Colonic mucosa (tissue), 4 donors: Measurements from ENCODE around the gene GAS7. TPM values are rescaled to one million over a fixed set of nuclear protein-coding genes. Genes with fewer than 3 reads are reported as not detected.

ENCODE experiments used
- DNase-seq: peaks from one replicate; pipeline ENCODE4 v3.0.0-alpha.2; 2020
- H3K27ac ChIP-seq: fragments of 200-600 bp; one replicate; pipeline ENCODE4 v1.8.0; 2021
- H3K27me3 ChIP-seq: fragments of 200-600 bp; one replicate; pipeline ENCODE4 v1.8.0; 2021
- H3K36me3 ChIP-seq: fragments of 200-600 bp; one replicate; pipeline ENCODE4 v1.8.0; 2021
- H3K4me1 ChIP-seq: fragments of 200-600 bp; one replicate; pipeline ENCODE4 v1.8.0; 2021; ENCODE audit warnings: mild to moderate bottlenecking
- H3K4me3 ChIP-seq: fragments of 200-600 bp; one replicate; pipeline ENCODE4 v1.8.0; 2021
- H3K9ac ChIP-seq, 2 donors: one replicate each; pipeline ENCODE4 v1.7.0; 2013; ENCODE audit warnings: control low read depth in 2 of 2, low read depth in 2 of 2, low read length in 2 of 2
- H3K9me3 ChIP-seq: fragments of 200-600 bp; one replicate; pipeline ENCODE4 v1.8.0; 2021
- intact Hi-C: fragments of 100-400 bp; cut with DNase I; formaldehyde crosslinking; loops from one replicate; pipeline ENCODE4 v1.14.1; 2022
- total RNA-seq, 2 donors: library from RNA; stranded (reverse); fragmentation: NEBNext Ultra II Directional in 1 of 2; extraction: Animal tissue kit (Norgen Biotek cat#: 25700) in 1 of 2; gene quantifications; one replicate each; pipeline ENCODE4 v1.2.1, GENCODE V29; 2021
- TF ChIP-seq, protein P1 (sequence below): fragments of 200-600 bp; IDR thresholded peaks from one replicate; pipeline ENCODE4 v1.8.0; 2022; ENCODE audit warnings: antibody characterized with exemption, mild to moderate bottlenecking
- donor health status: healthy.
- donor health status: DM: no; HTN: no; CAD: no.
- donor health status: DM: no; HTN: no; CAD: no.

The GAS7 gene
- total RNA-seq, 2 donors from 2014 or later: 4.7 to 17.0 TPM

DNA sequence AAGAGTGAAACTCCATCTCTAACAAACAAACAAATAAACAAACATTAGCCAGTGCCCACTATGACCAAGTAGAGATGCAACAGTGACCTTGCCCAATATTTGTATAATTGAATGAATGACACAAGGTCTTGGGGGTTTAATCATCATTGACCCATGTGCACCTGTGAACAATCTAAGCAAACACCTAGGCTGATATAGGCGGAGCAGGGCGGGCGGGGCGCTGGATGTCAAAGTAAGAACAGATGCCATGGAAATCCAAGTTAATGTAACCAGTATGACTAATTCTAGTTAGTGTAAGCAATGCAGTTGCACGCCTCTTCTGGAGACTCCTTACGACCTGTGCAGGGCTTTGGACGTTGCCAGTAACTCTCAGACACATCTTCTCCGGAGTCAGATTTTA is 310.9 kb downstream of the GAS7 start:
- intact Hi-C loops: no loop called here
- TF ChIP-seq, protein P1, sequence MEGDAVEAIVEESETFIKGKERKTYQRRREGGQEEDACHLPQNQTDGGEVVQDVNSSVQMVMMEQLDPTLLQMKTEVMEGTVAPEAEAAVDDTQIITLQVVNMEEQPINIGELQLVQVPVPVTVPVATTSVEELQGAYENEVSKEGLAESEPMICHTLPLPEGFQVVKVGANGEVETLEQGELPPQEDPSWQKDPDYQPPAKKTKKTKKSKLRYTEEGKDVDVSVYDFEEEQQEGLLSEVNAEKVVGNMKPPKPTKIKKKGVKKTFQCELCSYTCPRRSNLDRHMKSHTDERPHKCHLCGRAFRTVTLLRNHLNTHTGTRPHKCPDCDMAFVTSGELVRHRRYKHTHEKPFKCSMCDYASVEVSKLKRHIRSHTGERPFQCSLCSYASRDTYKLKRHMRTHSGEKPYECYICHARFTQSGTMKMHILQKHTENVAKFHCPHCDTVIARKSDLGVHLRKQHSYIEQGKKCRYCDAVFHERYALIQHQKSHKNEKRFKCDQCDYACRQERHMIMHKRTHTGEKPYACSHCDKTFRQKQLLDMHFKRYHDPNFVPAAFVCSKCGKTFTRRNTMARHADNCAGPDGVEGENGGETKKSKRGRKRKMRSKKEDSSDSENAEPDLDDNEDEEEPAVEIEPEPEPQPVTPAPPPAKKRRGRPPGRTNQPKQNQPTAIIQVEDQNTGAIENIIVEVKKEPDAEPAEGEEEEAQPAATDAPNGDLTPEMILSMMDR: no peak
- H3K27ac ChIP-seq: no peak overlapping the region
- no peaks in the 10 kb centered on the region for H3K36me3 ChIP-seq
- no peak overlapping the region for H3K9ac ChIP-seq
- DNase-seq: no peak
- H3K27me3 ChIP-seq: no peaks in the 10 kb centered on the region
- peaks cover 6% of the 10 kb centered on the region for H3K9me3 ChIP-seq
- no peak overlapping the region for H3K4me3 ChIP-seq
- H3K4me1 ChIP-seq: no peaks in the 10 kb centered on the region

DNA sequence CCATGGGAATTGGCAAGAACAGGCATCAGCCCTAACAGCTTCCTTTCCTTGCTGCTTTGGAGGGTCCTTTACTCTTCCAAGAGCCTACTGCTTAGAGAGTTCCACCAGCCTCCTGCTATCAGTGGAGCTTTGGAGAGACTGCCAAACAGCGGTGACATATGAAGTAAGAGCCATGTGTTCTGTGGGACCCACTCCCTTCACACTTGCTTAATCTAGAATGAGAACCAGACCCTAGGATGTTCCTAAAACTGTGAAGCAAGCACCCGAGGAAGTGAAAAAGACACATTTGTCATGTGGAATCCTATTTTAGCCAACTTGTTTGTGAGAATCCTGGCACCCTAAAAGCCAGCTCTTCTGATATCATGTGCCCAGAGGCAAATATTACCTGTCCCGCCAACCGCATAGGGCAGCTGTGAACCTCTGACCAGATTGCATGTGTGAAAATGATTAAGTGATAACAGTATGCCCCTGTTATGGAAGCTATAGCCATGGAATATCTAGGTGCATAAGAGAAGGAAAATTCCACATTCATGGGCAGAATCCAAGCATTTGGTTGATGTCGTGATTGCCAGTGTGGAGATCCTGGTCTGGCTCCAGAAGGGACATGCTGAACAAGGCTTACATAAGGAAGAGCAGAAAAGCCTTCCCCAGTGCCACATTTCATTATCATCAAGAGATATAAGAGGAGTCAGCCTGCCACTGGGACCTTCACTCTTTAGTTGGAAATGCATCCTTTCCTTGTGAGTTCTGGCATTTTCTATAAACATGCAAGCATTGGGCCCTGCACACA is 312.1 kb downstream of the GAS7 start:
- Histone ChIP-seq H3K36me3 (no peaks in the 10 kb centered on the region), H3K9me3 (peaks cover 6% of the 10 kb centered on the region), H3K4me1 (no peaks in the 10 kb centered on the region), H3K27ac (no peak overlapping the region), H3K9ac (no peak overlapping the region), H3K27me3 (no peaks in the 10 kb centered on the region), H3K4me3 (no peak overlapping the region)
- no peak for DNase-seq
- TF ChIP-seq, protein P1: no peak
- intact Hi-C loops: no loop called here

DNA sequence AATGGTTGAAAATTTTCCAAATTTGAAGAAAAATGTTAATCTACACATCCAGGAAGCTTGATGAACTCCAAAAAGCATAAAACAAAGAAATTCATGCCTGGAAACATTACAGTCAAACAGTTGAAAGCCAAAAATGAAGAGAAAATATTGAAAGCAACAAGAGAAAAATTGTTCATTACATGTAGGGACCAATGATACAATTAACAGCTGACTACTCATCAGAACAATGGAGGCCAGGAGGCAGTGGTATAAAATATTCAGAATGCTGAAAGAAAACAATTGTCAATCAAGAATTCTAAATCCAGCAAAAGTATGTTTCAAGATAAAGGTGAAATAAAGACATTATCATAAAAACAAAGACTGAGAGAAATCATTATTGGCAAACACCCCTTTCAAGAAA is 315.0 kb downstream of the GAS7 start:
- intact Hi-C loops: no loop called here
- H3K36me3 ChIP-seq: no peaks in the 10 kb centered on the region
- TF ChIP-seq, protein P1: no peak
- DNase-seq: no peak
- H3K4me1 ChIP-seq: no peaks in the 10 kb centered on the region
- no peaks in the 10 kb centered on the region for H3K27me3 ChIP-seq
- H3K4me3 ChIP-seq: no peak overlapping the region
- H3K9ac ChIP-seq: no peak overlapping the region
- H3K27ac ChIP-seq: no peak overlapping the region
- peaks cover 6% of the 10 kb centered on the region for H3K9me3 ChIP-seq

DNA sequence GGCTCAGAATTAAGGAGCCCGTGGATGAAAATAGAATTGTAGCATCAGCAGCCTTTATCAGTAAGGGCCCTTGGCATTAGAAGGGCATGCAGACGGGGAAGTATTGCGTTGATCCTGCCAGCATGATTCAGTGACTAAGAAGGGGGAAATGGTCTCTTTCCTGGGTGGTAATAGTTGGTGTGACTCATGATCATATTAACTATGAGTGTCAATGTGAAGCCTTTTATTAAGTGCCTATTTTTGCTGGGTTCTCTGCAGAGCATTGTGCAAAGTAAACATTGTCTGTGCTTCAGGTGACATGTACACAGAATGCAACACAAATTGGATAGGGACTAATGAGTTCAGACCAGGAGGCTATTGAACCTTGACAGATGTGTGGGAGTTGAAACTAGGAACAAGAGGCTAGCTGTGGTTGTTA is 317.8 kb downstream of the GAS7 start:
- TF ChIP-seq, protein P1: no peak
- DNase-seq: no peak
- H3K9me3 ChIP-seq: peaks cover 6% of the 10 kb centered on the region
- H3K4me3 ChIP-seq: no peak overlapping the region
- no peaks in the 10 kb centered on the region for H3K4me1 ChIP-seq
- H3K36me3 ChIP-seq: no peaks in the 10 kb centered on the region
- H3K9ac ChIP-seq: no peak overlapping the region
- H3K27ac ChIP-seq: no peak overlapping the region
- intact Hi-C loops: no loop called here
- H3K27me3 ChIP-seq: no peaks in the 10 kb centered on the region

DNA sequence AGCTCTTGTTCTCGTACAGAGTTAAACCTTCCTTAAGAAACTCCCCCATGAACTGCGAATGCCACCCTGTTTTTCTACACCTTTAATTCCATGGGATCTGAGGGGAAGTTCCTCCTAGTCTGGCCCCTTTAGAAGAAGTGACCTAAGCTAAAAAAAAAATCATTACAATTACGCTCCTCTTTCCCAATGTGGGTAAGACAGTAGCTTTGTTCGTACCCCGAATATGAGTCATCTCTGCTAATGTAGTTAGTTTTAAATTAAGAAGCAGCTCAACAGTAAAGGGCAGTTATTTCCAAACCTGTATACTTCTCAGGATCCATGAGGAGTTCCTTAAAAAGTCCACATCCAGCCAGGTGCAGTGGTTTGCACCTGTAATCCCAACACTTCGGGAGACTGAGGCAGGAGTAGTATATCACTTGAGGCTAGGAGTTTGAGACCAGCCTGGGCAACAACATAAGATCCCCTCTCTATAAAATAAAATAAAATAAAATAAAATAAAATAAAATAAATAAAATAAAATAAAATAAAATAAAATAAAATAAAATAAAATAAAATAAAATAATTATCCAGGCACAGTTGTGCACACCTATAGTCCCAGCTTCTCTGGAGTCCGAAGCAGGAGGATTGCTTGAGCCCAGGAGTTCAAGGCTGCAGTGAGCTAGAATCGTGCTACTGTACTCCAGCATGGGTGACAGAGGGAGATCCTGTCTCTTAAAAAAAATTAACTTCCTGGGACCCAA is 319.4 kb downstream of the GAS7 start:
- Histone ChIP-seq H3K9ac (no peak overlapping the region), H3K27ac (no peak overlapping the region), H3K36me3 (no peaks in the 10 kb centered on the region), H3K4me3 (no peak overlapping the region), H3K9me3 (peaks cover 6% of the 10 kb centered on the region), H3K4me1 (no peaks in the 10 kb centered on the region), H3K27me3 (no peaks in the 10 kb centered on the region)
- TF ChIP-seq, protein P1: no peak
- DNase-seq: no peak
- intact Hi-C loops: no loop called here
